AG09319 (cell line): ENCODE measurements around the gene KCMF1.

ENCODE experiments used
- DNase-seq: peaks from one replicate; pipeline ENCODE4 v3.0.0-alpha.2; 2010; ENCODE audit warnings: low read depth; ENCODE audit errors: extremely low read depth
- CTCF ChIP-seq: IDR thresholded peaks from 2 replicates; pipeline ENCODE4 v1.5.1; 2011; ENCODE audit warnings: low read depth, mild to moderate bottlenecking, inconsistent platforms, low read length, moderate library complexity

The KCMF1 gene

GRCh38 chr2:85085563-85085962 lies 114.6 kb downstream of the KCMF1 start:
- TF ChIP-seq CTCF, result no peak
- no peak for DNase-seq

GRCh38 chr2:85087541-85087940 lies 116.6 kb downstream of the KCMF1 start:
- no peak for TF ChIP-seq CTCF
- DNase-seq, result no peak

GRCh38 chr2:85088921-85089320 lies 118.0 kb downstream of the KCMF1 start:
- no peak for TF ChIP-seq CTCF
- no peak for DNase-seq

- TF ChIP-seq CTCF, result no peak
- DNase-seq, result no peak
Measured at GRCh38 chr2:85089585-85089984, 118.6 kb downstream of the KCMF1 start.

GRCh38 chr2:85091838-85092237 lies 120.9 kb downstream of the KCMF1 start:
- DNase-seq, result no peak
- TF ChIP-seq CTCF, result no peak

GRCh38 chr2:85095094-85095493 lies 124.1 kb downstream of the KCMF1 start:
- DNase-seq, result no peak
- no peak for TF ChIP-seq CTCF

GRCh38 chr2:85096616-85097015 lies 125.7 kb downstream of the KCMF1 start:
- no peak for TF ChIP-seq CTCF
- DNase-seq, result no peak
